OCI-LY7 (cell line): ENCODE measurements around the gene ZNF700. TPM values are rescaled to one million over a fixed set of nuclear protein-coding genes. Genes with fewer than 3 reads are reported as not detected.

ENCODE experiments used
- BruUV-seq: library from RNA; stranded (reverse); fragments of 400-500 nt; replicated peaks from 2 replicates; lab custom pipeline; 2021; lab: Mats Ljungman, UMichigan
- CTCF ChIA-PET: fragments of 300-600 bp; sonication (Branson Sonifier 250); formaldehyde crosslinking; loops from one replicate; lab custom pipeline; 2022; ENCODE audit warnings: antibody characterized with exemption; ENCODE audit not compliant: unreplicated experiment; lab: Charles Lee
- POLR2A ChIA-PET: fragments of 300-600 bp; sonication (Branson Sonifier 250); formaldehyde crosslinking; loops from one replicate; lab custom pipeline; 2022; ENCODE audit warnings: antibody characterized with exemption; lab: Charles Lee
- DNase-seq: peaks from one replicate; pipeline ENCODE4 v3.0.0-alpha.2; 2015; ENCODE audit warnings: low spot score
- H2AFZ ChIP-seq: fragments of 200-600 bp; sonication (generic), shearing (Covaris generic); 2 replicates; pipeline ENCODE4 v1.6.1; 2014; ENCODE audit warnings: mild to moderate bottlenecking, antibody characterized with exemption, low read length, moderate library complexity
- H3K27ac ChIP-seq: fragments of 200-600 bp; sonication (generic); 2 replicates; pipeline ENCODE4 v1.5.1; 2014; ENCODE audit warnings: mixed run types, low read depth, mild to moderate bottlenecking, moderate library complexity, low read length, inconsistent platforms; ENCODE audit not compliant: poor library complexity, severe bottlenecking
- H3K36me3 ChIP-seq: fragments of 200-600 bp; sonication (generic); 2 replicates; pipeline ENCODE4 v1.6.1; 2014; ENCODE audit warnings: mild to moderate bottlenecking, antibody characterized with exemption, low read length, moderate library complexity, mixed read lengths; ENCODE audit not compliant: insufficient read depth
- H3K4me1 ChIP-seq: fragments of 200-600 bp; sonication (generic); 2 replicates; pipeline ENCODE4 v1.5.1; 2014; ENCODE audit warnings: mild to moderate bottlenecking, low read length; ENCODE audit not compliant: insufficient read depth, poor library complexity, severe bottlenecking
- H3K4me2 ChIP-seq: fragments of 200-600 bp; sonication (generic); 2 replicates; pipeline ENCODE4 v1.6.1; 2014; ENCODE audit warnings: mild to moderate bottlenecking, low read length
- H3K4me3 ChIP-seq: fragments of 200-600 bp; sonication (generic); 2 replicates; pipeline ENCODE4 v1.5.1; 2014; ENCODE audit warnings: mild to moderate bottlenecking, low read depth, low read length; ENCODE audit not compliant: poor library complexity, severe bottlenecking
- H3K79me2 ChIP-seq: fragments of 200-600 bp; sonication (generic); 2 replicates; pipeline ENCODE4 v1.6.1; 2016; ENCODE audit warnings: low read depth, mild to moderate bottlenecking, low read length, moderate library complexity, mixed read lengths; ENCODE audit not compliant: insufficient read depth
- H3K9me2 ChIP-seq: fragments of 200-600 bp; sonication (generic); 2 replicates; pipeline ENCODE4 v1.6.1; 2016; ENCODE audit warnings: mild to moderate bottlenecking, low read length, mixed read lengths; ENCODE audit not compliant: insufficient read depth
- H3K9me3 ChIP-seq: fragments of 200-600 bp; sonication (generic); 2 replicates; pipeline ENCODE4 v1.6.1; 2014; ENCODE audit warnings: mild to moderate bottlenecking, mixed run types, low read length, mixed read lengths
- H4K20me1 ChIP-seq: fragments of 200-600 bp; sonication (generic); 2 replicates; pipeline ENCODE4 v1.6.1; 2014; ENCODE audit warnings: mild to moderate bottlenecking, antibody characterized with exemption, low read length, moderate library complexity, mixed read lengths; ENCODE audit not compliant: insufficient read depth
- CTCF ChIP-seq: fragments of 200-600 bp; sonication (generic); conservative IDR thresholded peaks from 2 replicates; pipeline ENCODE4 v1.5.1; 2014; ENCODE audit warnings: mild to moderate bottlenecking, antibody characterized with exemption, low read length, moderate library complexity, mixed read lengths
- EZH2phosphoT487 ChIP-seq: fragments of 200-600 bp; sonication (generic); IDR thresholded peaks from 2 replicates; pipeline ENCODE4 v1.6.1; 2018; ENCODE audit warnings: low read depth, borderline replicate concordance, mild to moderate bottlenecking, mixed run types, antibody characterized with exemption, low read length, moderate library complexity, mixed read lengths
- intact Hi-C: fragments of 100-400 bp; cut with micrococcal nuclease; formaldehyde crosslinking; loops from one replicate; pipeline ENCODE4 v1.10.0; 2022; ENCODE audit not compliant: unreplicated experiment
- total RNA-seq, 2 experiments: library from RNA; depleted of rRNA in 1 of 2; stranded (reverse); fragments of >200 nt in 1 of 2; shearing (Covaris generic) in 1 of 2; gene quantifications; 2 replicates each; pipeline ENCODE4 v1.2.3, GENCODE V29; 2014 to 2022

The ZNF700 gene
- total RNA-seq, 2 experiments from 2014 or later = 18.2 to 28.2 TPM

- Histone ChIP-seq H3K4me2 (no peak overlapping the region), H3K4me3 (no peak overlapping the region), H2AFZ (no peak overlapping the region), H3K9me3 (peaks cover 10% of the 10 kb centered on the region; the same call in 1 of the 2 replicates), H3K27ac (no peak overlapping the region), H3K9me2 (no peaks in the 10 kb centered on the region), H4K20me1 (no peaks in the 10 kb centered on the region), H3K36me3 (peaks cover 8% of the 10 kb centered on the region), H3K79me2 (no peaks in the 10 kb centered on the region), H3K4me1 (peaks cover 16% of the 10 kb centered on the region)
- TF ChIP-seq EZH2phosphoT487 = no peak
- no peak for TF ChIP-seq CTCF
- no peak for DNase-seq
- ChIA-PET CTCF (no interaction called here), POLR2A (no interaction called here)
- no TSS peak for BruUV-seq
- intact Hi-C loops = no loop called here
Observed at GRCh38 chr19:11973019-11973810, 48.3 kb downstream of the ZNF700 start.

DNA sequence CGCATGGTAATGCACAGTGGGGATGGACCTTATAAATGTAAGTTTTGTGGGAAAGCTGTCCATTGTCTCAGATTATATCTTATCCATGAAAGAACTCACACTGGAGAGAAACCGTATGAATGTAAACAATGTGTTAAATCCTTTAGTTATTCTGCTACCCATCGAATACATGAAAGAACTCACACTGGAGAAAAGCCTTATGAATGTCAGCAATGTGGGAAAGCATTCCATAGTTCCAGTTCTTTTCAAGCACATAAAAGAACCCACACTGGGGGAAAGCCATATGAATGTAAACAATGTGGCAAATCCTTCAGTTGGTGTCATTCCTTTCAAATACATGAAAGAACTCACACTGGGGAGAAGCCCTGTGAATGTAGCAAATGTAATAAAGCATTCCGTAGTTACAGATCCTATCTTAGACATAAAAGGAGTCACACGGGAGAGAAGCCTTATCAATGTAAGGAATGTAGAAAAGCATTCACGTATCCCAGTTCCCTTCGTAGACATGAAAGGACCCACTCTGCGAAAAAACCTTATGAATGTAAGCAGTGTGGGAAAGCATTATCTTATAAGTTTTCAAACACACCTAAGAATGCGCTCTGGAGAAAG is 53.7 kb downstream of the ZNF700 start:
- Histone ChIP-seq H3K4me1 (peaks cover 26% of the 10 kb centered on the region), H2AFZ (no peak overlapping the region), H3K36me3 (peaks cover 44% of the 10 kb centered on the region), H3K9me2 (no peaks in the 10 kb centered on the region), H3K9me3 (peaks cover 58% of the 10 kb centered on the region), H3K79me2 (no peaks in the 10 kb centered on the region), H3K4me2 (no peak overlapping the region), H3K27ac (no peak overlapping the region), H3K4me3 (no peak overlapping the region), H4K20me1 (no peaks in the 10 kb centered on the region)
- POLR2A ChIA-PET = no interaction called here
- DNase-seq = no peak
- BruUV-seq = no TSS peak
- intact Hi-C loops = no loop called here
- CTCF ChIA-PET = no interaction called here
- no peak for TF ChIP-seq EZH2phosphoT487
- TF ChIP-seq CTCF = no peak

GRCh38 chr19:11979527-11979926 is 54.6 kb downstream of the ZNF700 start:
- H3K79me2 ChIP-seq = no peaks in the 10 kb centered on the region
- H3K36me3 ChIP-seq = peaks cover 44% of the 10 kb centered on the region
- peaks cover 60% of the 10 kb centered on the region for H3K9me3 ChIP-seq
- intact Hi-C loops = no loop called here
- H3K27ac ChIP-seq = no peak overlapping the region
- H4K20me1 ChIP-seq = no peaks in the 10 kb centered on the region
- no peak overlapping the region for H2AFZ ChIP-seq
- BruUV-seq = no TSS peak
- CTCF ChIA-PET = no interaction called here
- no peak overlapping the region for H3K4me2 ChIP-seq
- no peaks in the 10 kb centered on the region for H3K9me2 ChIP-seq
- TF ChIP-seq CTCF (no peak), EZH2phosphoT487 (no peak)
- H3K4me3 ChIP-seq = no peak overlapping the region
- peaks cover 33% of the 10 kb centered on the region for H3K4me1 ChIP-seq
- POLR2A ChIA-PET = no interaction called here
- no peak for DNase-seq
